ENCODE results near the gene OTOP3. TPM values are rescaled to one million over a fixed set of nuclear protein-coding genes. Genes with fewer than 3 reads are reported as not detected.

OTOP3 gene
- total and polyA plus RNA-seq, 2 of the 4 experiments (the other 2 are of a cell fraction), result not detected

DNA sequence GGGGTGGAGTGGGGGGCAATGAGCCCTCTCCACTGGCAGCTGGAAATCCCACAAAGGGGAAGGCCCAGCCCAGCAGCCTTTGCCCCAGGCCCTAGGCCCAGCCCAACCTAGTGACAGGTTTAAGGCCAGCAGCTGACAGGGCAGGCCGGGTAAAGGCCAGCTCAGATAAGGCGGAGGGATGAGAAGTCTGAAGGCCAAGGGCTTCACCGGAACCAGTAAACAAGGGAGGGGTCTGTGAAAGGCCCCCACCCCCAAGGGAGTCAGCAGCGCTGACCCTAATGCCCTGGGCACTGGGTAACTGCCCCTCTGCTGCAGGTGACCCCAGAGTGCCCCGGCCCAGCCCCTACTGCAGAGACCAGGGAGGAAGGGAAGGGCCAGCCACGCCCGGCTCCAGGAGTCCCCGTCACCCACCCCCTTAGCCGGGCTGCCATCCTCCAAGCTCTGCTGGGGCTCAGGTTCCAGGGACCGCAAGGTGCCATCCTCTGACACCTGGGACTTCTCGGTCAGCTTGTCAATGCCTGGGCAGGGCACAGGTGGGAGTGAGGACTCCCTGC is 17.5 kb downstream of the OTOP3 start:
- H4K20me1 ChIP-seq (ENCODE audit: insufficient read depth, low read length), result no peaks in the 10 kb centered on the region
- DNase-seq, result no peak

More for the DNA sequence above, 17.5 kb downstream of the OTOP3 start:
- no peak overlapping the region for H2BK15ac ChIP-seq (ENCODE audit: low read depth, low read length)
- dilution Hi-C loops (cut with HindIII; ENCODE audit: low sequenced_read_pairs, unreplicated experiment), result no loop called here
- CTCF ChIA-PET, result no interaction called here
- no peak overlapping the region for H4K8ac ChIP-seq (ENCODE audit: low read depth in 2 of 2, low read length in 2 of 2)
- no peak overlapping the region for H2BK20ac ChIP-seq (ENCODE audit: low read depth, low read length)
- H2BK5ac ChIP-seq (ENCODE audit: low read depth, low read length, poor library complexity, severe bottlenecking), result no peak overlapping the region
- H2AFZ ChIP-seq (replicated peaks; ENCODE audit: low read length, poor library complexity), result no peak overlapping the region
- intact Hi-C loops (cut with micrococcal nuclease), result no loop called here
- no peak overlapping the region for H2BK120ac ChIP-seq (ENCODE audit: low read depth, low read length)
- H3K9me3 ChIP-seq (ENCODE audit: control insufficient read depth, insufficient read depth, low read length), result no peaks in the 10 kb centered on the region
- POLR2A ChIA-PET (ENCODE audit: unreplicated experiment), result no interaction called here
- no peak overlapping the region for H3K27ac ChIP-seq (ENCODE audit: insufficient read depth, low read length)
- H3K18ac ChIP-seq (ENCODE audit: low read depth, low read length), result no peak overlapping the region
- no peak overlapping the region for H3K4me3 ChIP-seq (ENCODE audit: insufficient read depth, low read depth, low read length)
- no peak overlapping the region for H3K23ac ChIP-seq (ENCODE audit: low read depth, low read length)
- H2AK9ac ChIP-seq (replicated peaks; ENCODE audit: low read depth, low read length, poor library complexity), result no peak overlapping the region
- TF ChIP-seq RCOR1 (IDR thresholded peaks at IDR 0.05; ENCODE audit: insufficient replicate concordance, low read length) (no peak), SMC3 (IDR thresholded peaks at IDR 0.05; ENCODE audit: low read depth, low read length) (no peak), NFE2L2 (IDR thresholded peaks at IDR 0.05; ENCODE audit: low read depth, low read length) (no peak), CHD1 (IDR thresholded peaks at IDR 0.05; ENCODE audit: low read depth, low read length) (no peak), BHLHE40 (IDR thresholded peaks at IDR 0.05; ENCODE audit: low read depth, low read length) (no peak), POLR2A (IDR thresholded peaks at IDR 0.05; ENCODE audit: low read depth, low read length) (no peak), FOS (IDR thresholded peaks at IDR 0.05; ENCODE audit: low read depth, low read length) (no peak), MAZ (IDR thresholded peaks at IDR 0.05; ENCODE audit: borderline replicate concordance, low read depth, low read length) (no peak), RFX5 (IDR thresholded peaks at IDR 0.05; ENCODE audit: low read depth, low read length) (no peak), RAD21 (IDR thresholded peaks at IDR 0.05; ENCODE audit: low read length) (no peak), CEBPB (IDR thresholded peaks at IDR 0.05; ENCODE audit: low read depth, low read length) (no peak), MAFK (IDR thresholded peaks at IDR 0.05; ENCODE audit: low read depth, low read length) (no peak), MXI1 (IDR thresholded peaks at IDR 0.05; ENCODE audit: borderline replicate concordance, low read depth, low read length) (no peak)
- TF ChIP-seq, protein P1, sequence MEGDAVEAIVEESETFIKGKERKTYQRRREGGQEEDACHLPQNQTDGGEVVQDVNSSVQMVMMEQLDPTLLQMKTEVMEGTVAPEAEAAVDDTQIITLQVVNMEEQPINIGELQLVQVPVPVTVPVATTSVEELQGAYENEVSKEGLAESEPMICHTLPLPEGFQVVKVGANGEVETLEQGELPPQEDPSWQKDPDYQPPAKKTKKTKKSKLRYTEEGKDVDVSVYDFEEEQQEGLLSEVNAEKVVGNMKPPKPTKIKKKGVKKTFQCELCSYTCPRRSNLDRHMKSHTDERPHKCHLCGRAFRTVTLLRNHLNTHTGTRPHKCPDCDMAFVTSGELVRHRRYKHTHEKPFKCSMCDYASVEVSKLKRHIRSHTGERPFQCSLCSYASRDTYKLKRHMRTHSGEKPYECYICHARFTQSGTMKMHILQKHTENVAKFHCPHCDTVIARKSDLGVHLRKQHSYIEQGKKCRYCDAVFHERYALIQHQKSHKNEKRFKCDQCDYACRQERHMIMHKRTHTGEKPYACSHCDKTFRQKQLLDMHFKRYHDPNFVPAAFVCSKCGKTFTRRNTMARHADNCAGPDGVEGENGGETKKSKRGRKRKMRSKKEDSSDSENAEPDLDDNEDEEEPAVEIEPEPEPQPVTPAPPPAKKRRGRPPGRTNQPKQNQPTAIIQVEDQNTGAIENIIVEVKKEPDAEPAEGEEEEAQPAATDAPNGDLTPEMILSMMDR (conservative IDR thresholded peaks at IDR 0.05; ENCODE audit: low read depth, low read length), result no peak
- TF ChIP-seq, protein P2, sequence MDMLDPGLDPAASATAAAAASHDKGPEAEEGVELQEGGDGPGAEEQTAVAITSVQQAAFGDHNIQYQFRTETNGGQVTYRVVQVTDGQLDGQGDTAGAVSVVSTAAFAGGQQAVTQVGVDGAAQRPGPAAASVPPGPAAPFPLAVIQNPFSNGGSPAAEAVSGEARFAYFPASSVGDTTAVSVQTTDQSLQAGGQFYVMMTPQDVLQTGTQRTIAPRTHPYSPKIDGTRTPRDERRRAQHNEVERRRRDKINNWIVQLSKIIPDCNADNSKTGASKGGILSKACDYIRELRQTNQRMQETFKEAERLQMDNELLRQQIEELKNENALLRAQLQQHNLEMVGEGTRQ (IDR thresholded peaks at IDR 0.05; ENCODE audit: low read depth, low read length), result no peak
- TF ChIP-seq, protein P3, sequence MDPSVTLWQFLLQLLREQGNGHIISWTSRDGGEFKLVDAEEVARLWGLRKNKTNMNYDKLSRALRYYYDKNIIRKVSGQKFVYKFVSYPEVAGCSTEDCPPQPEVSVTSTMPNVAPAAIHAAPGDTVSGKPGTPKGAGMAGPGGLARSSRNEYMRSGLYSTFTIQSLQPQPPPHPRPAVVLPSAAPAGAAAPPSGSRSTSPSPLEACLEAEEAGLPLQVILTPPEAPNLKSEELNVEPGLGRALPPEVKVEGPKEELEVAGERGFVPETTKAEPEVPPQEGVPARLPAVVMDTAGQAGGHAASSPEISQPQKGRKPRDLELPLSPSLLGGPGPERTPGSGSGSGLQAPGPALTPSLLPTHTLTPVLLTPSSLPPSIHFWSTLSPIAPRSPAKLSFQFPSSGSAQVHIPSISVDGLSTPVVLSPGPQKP (IDR thresholded peaks at IDR 0.05; ENCODE audit: borderline replicate concordance, low read depth, low read length), result no peak
- H3K14ac ChIP-seq (replicated peaks; ENCODE audit: low read depth, low read length), result no peak overlapping the region
- peaks cover 50% of the 10 kb centered on the region for H3K27me3 ChIP-seq (ENCODE audit: control insufficient read depth, insufficient read depth, low read length)
- H3K4me1 ChIP-seq (ENCODE audit: control insufficient read depth, insufficient read depth, low read length), result no peaks in the 10 kb centered on the region
- H3K9ac ChIP-seq (ENCODE audit: low read depth, low read length), result no peak overlapping the region
- no peak overlapping the region for H3K56ac ChIP-seq (ENCODE audit: extremely low read depth, insufficient read depth, low read length)
- in situ Hi-C loops (cut with MboI; ENCODE audit: low sequenced_read_pairs), result loop anchor here (10.0 kb wide), 1 partner anchor 208 kb away; the partner anchor contains the start of gene NHERF1
- no peaks in the 10 kb centered on the region for H3K9me1 ChIP-seq (ENCODE audit: insufficient read depth, low read length)
- H3K79me1 ChIP-seq (ENCODE audit: low read depth in 1 of 2, low read length in 2 of 2), result no peaks in the 10 kb centered on the region
- H4K91ac ChIP-seq (ENCODE audit: insufficient read depth, low read depth, low read length), result no peak overlapping the region
- WGBS, 2 experiments (ENCODE audit: extremely low coverage in 2 of 2, insufficient read length in 1 of 2), result 82% methylated on average over 2 of the region's 11 CpGs; no CpG with 5 or more reads in 1 of the 2 experiments
- no peak overlapping the region for H4K5ac ChIP-seq (ENCODE audit: low read depth, low read length)
- no peaks in the 10 kb centered on the region for H3K36me3 ChIP-seq (ENCODE audit: control insufficient read depth, insufficient read depth, low read length)
- no TSS peak for BruUV-seq (replicated peaks)
- H3K4me2 ChIP-seq (ENCODE audit: low read depth, low read length), result no peak overlapping the region
- no peak overlapping the region for H3K4ac ChIP-seq (ENCODE audit: low read depth, low read length)
- no peak for ATAC-seq (ENCODE audit: low read depth)
- no peak overlapping the region for H2AK5ac ChIP-seq (ENCODE audit: low read depth, low read length)
